ENCODE data around the gene FEM1C. TPM values are rescaled to one million over a fixed set of nuclear protein-coding genes. Genes with fewer than 3 reads are reported as not detected.

The FEM1C gene
- total RNA-seq, 1 donor from 2014 or later = 46.8 TPM

- DNase-seq (no peak), ATAC-seq (ENCODE audit: poor library complexity) (no peak)
- intact Hi-C loops (cut with DNase I) = no loop called here
Observed at GRCh38 chr5:115531787-115532367, 12.7 kb downstream of the FEM1C start.

DNA sequence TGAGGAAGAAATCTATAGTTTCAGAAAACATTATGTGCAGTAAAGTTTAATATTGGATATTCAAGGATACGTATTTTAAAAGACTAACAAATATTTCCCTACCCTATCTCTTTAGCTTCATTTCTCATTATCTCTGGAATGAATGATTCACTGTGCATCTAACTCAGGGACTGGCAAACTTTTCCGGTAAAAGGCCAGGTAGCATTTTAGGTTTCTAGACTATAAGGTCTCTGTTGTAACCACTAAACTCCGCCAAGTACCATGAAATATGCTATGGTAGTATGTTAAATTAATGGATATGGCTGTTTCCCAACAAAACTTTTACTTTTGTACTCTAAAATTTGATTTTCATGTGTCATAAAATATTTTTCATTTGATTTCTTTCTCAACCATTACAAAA, 13.2 kb downstream of the FEM1C start:
- intact Hi-C loops (cut with DNase I) = no loop called here
- DNase-seq (no peak), ATAC-seq (ENCODE audit: poor library complexity) (no peak)

DNA sequence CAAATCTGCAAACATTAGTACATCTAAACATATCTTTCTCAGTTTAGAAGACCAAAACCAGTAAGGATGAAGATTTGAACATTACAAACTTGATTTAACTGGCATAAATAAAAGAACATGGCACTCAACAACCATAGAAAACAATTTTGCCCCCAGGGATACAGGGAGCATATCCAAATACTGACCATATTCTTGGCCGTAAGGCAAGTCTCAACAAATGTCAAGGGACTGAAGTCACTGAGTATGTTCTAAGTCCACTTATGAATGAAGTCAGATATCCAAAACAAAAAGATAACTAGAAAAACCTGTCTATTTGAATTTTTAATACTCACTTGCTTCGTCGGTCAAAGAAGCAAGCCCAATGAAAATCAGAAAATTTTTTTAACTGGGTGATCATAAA, 14.1 kb downstream of the FEM1C start:
- peak; percentile 61 for ATAC-seq (ENCODE audit: poor library complexity)
- intact Hi-C loops (cut with DNase I) = no loop called here
- no peak for DNase-seq

GRCh38 chr5:115526604-115527003, 18.0 kb downstream of the FEM1C start:
- ATAC-seq (ENCODE audit: poor library complexity) (no peak), DNase-seq (no peak)
- intact Hi-C loops (cut with DNase I) = no loop called here

- ATAC-seq (ENCODE audit: poor library complexity) = no peak
- DNase-seq = no peak
- intact Hi-C loops (cut with DNase I) = no loop called here
Observed at GRCh38 chr5:115524199-115524847, 20.3 kb downstream of the FEM1C start.

- DNase-seq (no peak), ATAC-seq (ENCODE audit: poor library complexity) (no peak)
- intact Hi-C loops (cut with DNase I) = no loop called here
Observed at GRCh38 chr5:115522832-115523403, 21.7 kb downstream of the FEM1C start.

DNA sequence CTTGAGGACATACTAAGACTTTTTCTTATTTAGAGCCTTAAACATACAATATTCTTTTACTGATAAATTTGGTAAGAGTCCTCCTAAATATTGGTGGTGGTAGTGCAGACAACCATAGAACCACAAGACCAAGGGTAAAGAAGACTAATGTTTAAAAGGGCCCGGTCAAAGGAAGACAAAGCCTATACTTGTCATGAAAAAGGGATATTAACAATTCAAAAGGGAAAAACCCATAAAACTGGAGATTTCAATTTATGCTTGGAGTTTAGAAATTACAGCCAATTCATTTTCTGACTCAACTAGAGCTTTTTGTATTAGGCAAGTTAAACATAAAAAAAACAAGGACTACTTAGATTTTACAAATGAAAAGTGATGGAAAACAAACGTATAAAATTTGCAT, 24.4 kb downstream of the FEM1C start:
- ATAC-seq (ENCODE audit: poor library complexity) (no peak), DNase-seq (no peak)
- intact Hi-C loops (cut with DNase I) = no loop called here

DNA sequence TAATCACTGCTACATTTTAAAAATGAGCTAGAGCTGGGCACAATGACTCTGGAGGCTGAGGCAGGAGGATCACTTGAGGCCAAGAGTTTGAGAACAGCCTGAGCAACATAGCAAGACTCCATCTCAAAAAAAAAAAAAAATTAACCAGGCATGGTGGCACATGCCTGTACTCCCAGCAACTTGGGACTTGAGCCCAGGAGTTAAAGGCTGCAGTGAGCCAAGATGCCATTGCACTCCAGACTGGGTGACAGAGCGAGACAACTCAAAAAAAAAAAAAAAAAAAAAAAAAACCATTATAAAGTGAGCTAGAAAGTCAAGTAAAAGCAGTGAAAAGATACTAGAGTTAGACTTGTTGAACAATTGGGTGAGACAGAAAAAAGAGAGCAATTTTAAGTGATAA, 28.2 kb downstream of the FEM1C start:
- ATAC-seq (ENCODE audit: poor library complexity) = peak; percentile 58
- DNase-seq = no peak
- intact Hi-C loops (cut with DNase I) = no loop called here

- intact Hi-C loops (cut with DNase I) = no loop called here
- no peak for DNase-seq
- ATAC-seq (ENCODE audit: poor library complexity) = no peak
Observed at GRCh38 chr5:115514220-115514619, 30.4 kb downstream of the FEM1C start.

- ATAC-seq (ENCODE audit: poor library complexity) = no peak
Observed at GRCh38 chr5:115511632-115512031, 32.9 kb downstream of the FEM1C start.

GRCh38 chr5:115510145-115510645, 34.4 kb downstream of the FEM1C start:
- ATAC-seq (ENCODE audit: poor library complexity) = no peak
- DNase-seq = no peak
- intact Hi-C loops (cut with DNase I) = no loop called here

More at GRCh38 chr5:115511632-115512031, 32.9 kb downstream of the FEM1C start:
- DNase-seq = no peak
- intact Hi-C loops (cut with DNase I) = no loop called here

GRCh38 chr5:115509547-115509946, 35.0 kb downstream of the FEM1C start:
- DNase-seq (no peak), ATAC-seq (ENCODE audit: poor library complexity) (no peak)
- intact Hi-C loops (cut with DNase I) = no loop called here

GRCh38 chr5:115507681-115508080, 36.9 kb downstream of the FEM1C start:
- no peak for DNase-seq
- ATAC-seq (ENCODE audit: poor library complexity) = no peak
- intact Hi-C loops (cut with DNase I) = no loop called here

DNA sequence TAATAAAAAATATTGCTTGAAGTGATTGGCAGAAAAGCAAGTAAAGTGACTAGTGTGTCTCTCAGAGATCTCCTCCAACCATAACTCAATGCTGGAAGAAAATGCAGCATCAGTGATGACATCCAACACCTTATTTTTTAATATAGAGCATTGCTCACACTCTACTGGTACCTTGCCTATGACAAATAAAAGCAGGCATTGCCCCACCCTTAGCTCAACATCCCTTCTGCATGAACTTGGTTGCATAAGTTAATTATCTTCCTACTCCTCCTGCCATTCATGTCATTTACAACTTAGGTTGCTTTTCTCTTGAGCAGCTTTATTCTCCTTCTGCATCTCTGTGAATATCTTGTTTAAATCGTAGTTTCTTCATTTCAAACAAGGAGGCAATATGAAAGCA, 41.2 kb downstream of the FEM1C start:
- ATAC-seq (ENCODE audit: poor library complexity) (no peak), DNase-seq (no peak)
- intact Hi-C loops (cut with DNase I) = no loop called here

- ATAC-seq (ENCODE audit: poor library complexity) (peak; percentile 90), DNase-seq (no peak)
- intact Hi-C loops (cut with DNase I) = no loop called here
Observed at GRCh38 chr5:115501464-115502210, 42.9 kb downstream of the FEM1C start.

GRCh38 chr5:115500225-115500624, 44.4 kb downstream of the FEM1C start:
- no peak for ATAC-seq (ENCODE audit: poor library complexity)
- no peak for DNase-seq
- intact Hi-C loops (cut with DNase I) = no loop called here

DNA sequence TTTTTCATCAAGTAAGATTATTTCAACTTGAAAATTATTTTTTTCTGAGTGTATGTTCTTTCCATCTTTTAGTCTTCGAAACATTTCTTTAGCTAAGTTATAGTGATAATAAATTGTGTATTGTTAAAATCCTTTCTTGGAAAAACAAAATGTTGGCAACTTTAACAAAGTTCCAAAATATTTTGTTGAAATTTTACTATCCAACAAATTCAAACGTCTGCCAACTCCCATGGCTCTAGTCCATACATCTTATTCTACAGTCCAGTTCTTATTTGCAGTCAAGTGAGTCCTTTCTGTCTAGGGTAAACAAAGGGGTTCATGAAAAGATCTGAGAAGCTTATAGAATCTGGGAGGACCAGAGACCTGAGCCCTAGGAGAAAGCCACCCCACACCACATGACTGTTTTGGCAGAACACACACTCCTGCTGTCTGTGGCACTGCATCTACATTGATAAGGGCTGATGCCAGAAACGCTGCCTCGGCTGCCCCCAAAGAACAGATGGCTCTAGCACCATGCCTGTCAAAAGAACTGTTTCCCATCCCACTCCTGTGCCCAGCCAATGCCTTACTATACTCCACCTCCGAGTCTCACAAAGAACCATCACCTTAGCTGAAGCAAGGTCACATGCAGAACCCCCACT, 47.5 kb downstream of the FEM1C start:
- no peak for DNase-seq
- intact Hi-C loops (cut with DNase I) = no loop called here

DNA sequence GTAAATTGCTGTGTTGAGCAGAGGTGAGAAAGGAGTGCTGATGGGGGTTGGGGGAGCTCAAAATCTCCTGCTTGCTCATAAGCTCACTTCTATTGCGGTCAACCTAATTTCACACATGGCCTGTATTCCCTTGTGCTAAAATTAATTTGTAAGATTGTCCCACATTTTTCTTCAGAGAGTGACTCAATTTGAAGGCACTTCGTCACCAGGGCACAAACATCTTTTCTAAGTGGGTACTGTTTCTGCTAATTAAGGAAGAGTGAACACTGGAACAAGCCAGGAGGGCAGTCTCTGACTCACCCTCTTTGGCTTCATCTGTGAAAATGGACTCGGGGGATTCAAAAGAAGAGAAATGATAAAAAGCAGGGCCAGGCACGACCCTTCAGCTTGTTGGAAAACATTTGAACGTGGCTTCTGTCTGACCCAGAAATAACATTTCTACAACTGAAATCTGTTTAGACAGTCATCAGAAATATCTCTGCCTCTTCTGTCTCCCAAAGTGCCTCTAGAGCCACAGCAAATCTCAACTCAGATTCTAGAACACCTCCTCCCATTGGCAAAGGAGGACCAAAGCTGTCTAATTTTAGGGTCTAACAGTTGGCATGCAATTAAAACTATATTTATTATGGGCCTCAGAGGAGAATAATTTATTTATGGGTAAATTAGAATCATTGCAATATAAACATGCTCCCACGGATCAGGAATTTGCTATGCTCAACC, 49.8 kb downstream of the FEM1C start:
- intact Hi-C loops (cut with DNase I) = no loop called here
- no peak for ATAC-seq (ENCODE audit: poor library complexity)
- no peak for DNase-seq

More for the DNA sequence above, 47.5 kb downstream of the FEM1C start:
- ATAC-seq (ENCODE audit: poor library complexity) = peak; percentile 54

DNA sequence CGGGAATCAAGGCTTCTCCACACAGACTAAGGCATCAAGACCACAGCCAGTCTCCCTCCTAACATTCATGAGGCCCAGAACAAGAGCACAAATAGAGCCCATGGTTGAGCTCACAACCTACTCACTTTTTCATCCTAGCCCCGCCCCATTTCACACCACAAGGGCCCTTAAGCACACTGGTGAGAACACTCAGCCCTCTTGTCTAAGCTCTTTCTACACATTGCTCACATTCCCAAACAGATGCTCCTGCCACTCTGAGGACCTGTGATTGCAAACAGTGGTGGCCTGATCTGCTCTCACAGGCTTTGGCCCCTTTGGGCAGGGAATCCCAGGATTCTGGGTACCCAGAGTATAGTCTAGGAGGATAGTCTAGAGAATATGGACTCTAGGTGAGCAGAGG, 54.0 kb downstream of the FEM1C start:
- intact Hi-C loops (cut with DNase I) = no loop called here
- ATAC-seq (ENCODE audit: poor library complexity) (no peak), DNase-seq (no peak)
